HL-60 (cell line): ENCODE data around the gene BRF1.

Experiments
- DNase-seq, 2 experiments: peaks; one replicate each; pipeline ENCODE4 v3.0.0-alpha.2; 2010 to 2020; ENCODE audit warnings: low read depth in 1 of 2, low spot score in 1 of 2
- H3K27ac ChIP-seq: fragments of 250-450 bp; sonication (Bioruptor Pico); replicated peaks from 2 replicates; pipeline ENCODE4 v1.5.1; 2020; ENCODE audit warnings: mild to moderate bottlenecking, moderate library complexity
- H3K27me3 ChIP-seq: fragments of 250-450 bp; sonication (Bioruptor Pico); 2 replicates; pipeline ENCODE4 v1.5.1; 2021; ENCODE audit warnings: mild to moderate bottlenecking, moderate library complexity; ENCODE audit not compliant: insufficient read depth, poor library complexity, severe bottlenecking
- H3K4me3 ChIP-seq: replicated peaks from 2 replicates; pipeline ENCODE4 v1.5.1; 2011; ENCODE audit warnings: mild to moderate bottlenecking, control low read depth, low read length; ENCODE audit not compliant: insufficient read depth
- CTCF ChIP-seq: IDR thresholded peaks from one replicate; pipeline ENCODE4 v1.5.1; 2011; ENCODE audit warnings: low read length, control low read depth, inconsistent platforms; ENCODE audit not compliant: insufficient read depth
- GABPA ChIP-seq: IDR thresholded peaks from 2 replicates; pipeline ENCODE4 v1.6.1; 2012; ENCODE audit warnings: low read depth
- POLR2AphosphoS5 ChIP-seq: IDR thresholded peaks from 2 replicates; pipeline ENCODE4 v1.6.1; 2012; ENCODE audit warnings: low read depth
- REST ChIP-seq: IDR thresholded peaks from 2 replicates; pipeline ENCODE4 v1.6.1; 2012; ENCODE audit warnings: low read depth; ENCODE audit not compliant: insufficient replicate concordance
- SPI1 ChIP-seq: IDR thresholded peaks from 2 replicates; pipeline ENCODE4 v1.6.1; 2012; ENCODE audit warnings: low read depth, mild to moderate bottlenecking, borderline replicate concordance
- long read RNA-seq: library from polyadenylated mRNA; unstranded; transcript quantifications from one replicate; pipeline ENCODE4 v2.0.0, GENCODE V29; 2020

Gene BRF1
- long read RNA-seq, partial matches to known transcripts, result 5 of 12 reads
- long read RNA-seq, other reads (novel, unspliced or antisense), result 6 of 12 reads

- no peaks in the 10 kb centered on the region for H3K27me3 ChIP-seq
- TF ChIP-seq SPI1 (no peak), POLR2AphosphoS5 (peak; percentile 53; the same call in 1 of the 2 replicates), CTCF (no peak), REST (no peak), GABPA (no peak)
- peak within 1 kb of the TSS; percentile 82 for H3K27ac ChIP-seq
- peak within 1 kb of the TSS; percentile 66 for H3K4me3 ChIP-seq
- DNase-seq, result peak in 1 of 2 experiments; percentile 94
These were observed at the start of gene BRF1 for GRCh38 chr14:105300542-105301102. Gene BRF1, minus strand, starts transcription at chr14:105301001. Its CDS starts 372 bp downstream, at chr14:105300629.

DNA sequence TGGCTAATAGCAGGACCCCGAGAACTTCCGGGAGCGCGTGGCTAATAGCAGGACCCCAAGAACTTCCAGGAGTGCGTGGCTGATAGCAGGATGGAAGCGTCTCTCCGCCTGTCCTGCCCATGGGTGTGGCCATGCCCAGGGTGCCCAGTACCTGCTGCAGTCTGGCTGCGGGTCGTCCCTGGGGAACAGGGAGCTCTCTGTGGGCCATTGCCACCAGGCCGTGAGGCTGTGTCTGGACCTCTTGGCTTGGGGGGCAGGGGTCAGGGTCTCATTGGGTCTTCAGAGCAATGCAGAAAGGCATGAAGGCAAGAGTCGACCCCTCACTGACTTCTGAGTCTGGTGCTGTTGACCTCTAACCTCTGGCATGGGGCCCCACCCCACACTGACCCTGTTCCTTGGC, 49.2 kb upstream of the BRF1 start:
- no peak for TF ChIP-seq GABPA
- H3K27ac ChIP-seq, result no peak overlapping the region
- H3K27me3 ChIP-seq, result no peaks in the 10 kb centered on the region
- no peak for DNase-seq
- no peak overlapping the region for H3K4me3 ChIP-seq

GRCh38 chr14:105348945-105349699, 48.3 kb upstream of the BRF1 start:
- H3K27me3 ChIP-seq, result no peaks in the 10 kb centered on the region
- H3K4me3 ChIP-seq, result no peak overlapping the region
- no peak overlapping the region for H3K27ac ChIP-seq
- DNase-seq, result no peak
- TF ChIP-seq CTCF, result no peak
- no peak for TF ChIP-seq GABPA

GRCh38 chr14:105348169-105348944, 47.6 kb upstream of the BRF1 start:
- Histone ChIP-seq H3K27ac (no peak overlapping the region), H3K4me3 (no peak overlapping the region), H3K27me3 (no peaks in the 10 kb centered on the region)
- TF ChIP-seq POLR2AphosphoS5 (no peak), GABPA (no peak), SPI1 (no peak), REST (no peak), CTCF (no peak)
- DNase-seq, result no peak
